GM13976 (cell line): ENCODE measurements around the gene NBPF8.
"Not testable (repeated sequence)": the region's sequence is repeated elsewhere in the genome, so short reads cannot be mapped to it uniquely, and the experiment has no call there.

Source experiments
- DNase-seq: peaks from one replicate; pipeline ENCODE4 v3.0.0; 2012; ENCODE audit warnings: low spot score
- in situ Hi-C: fragments of 300-500 bp; cut with MboI; formaldehyde crosslinking; loops from one replicate; pipeline ENCODE4 v1.12.0; 2022; ENCODE audit warnings: low sequenced_read_pairs, mixed read lengths, inconsistent platforms; ENCODE audit not compliant: unreplicated experiment

Gene NBPF8, protein sequence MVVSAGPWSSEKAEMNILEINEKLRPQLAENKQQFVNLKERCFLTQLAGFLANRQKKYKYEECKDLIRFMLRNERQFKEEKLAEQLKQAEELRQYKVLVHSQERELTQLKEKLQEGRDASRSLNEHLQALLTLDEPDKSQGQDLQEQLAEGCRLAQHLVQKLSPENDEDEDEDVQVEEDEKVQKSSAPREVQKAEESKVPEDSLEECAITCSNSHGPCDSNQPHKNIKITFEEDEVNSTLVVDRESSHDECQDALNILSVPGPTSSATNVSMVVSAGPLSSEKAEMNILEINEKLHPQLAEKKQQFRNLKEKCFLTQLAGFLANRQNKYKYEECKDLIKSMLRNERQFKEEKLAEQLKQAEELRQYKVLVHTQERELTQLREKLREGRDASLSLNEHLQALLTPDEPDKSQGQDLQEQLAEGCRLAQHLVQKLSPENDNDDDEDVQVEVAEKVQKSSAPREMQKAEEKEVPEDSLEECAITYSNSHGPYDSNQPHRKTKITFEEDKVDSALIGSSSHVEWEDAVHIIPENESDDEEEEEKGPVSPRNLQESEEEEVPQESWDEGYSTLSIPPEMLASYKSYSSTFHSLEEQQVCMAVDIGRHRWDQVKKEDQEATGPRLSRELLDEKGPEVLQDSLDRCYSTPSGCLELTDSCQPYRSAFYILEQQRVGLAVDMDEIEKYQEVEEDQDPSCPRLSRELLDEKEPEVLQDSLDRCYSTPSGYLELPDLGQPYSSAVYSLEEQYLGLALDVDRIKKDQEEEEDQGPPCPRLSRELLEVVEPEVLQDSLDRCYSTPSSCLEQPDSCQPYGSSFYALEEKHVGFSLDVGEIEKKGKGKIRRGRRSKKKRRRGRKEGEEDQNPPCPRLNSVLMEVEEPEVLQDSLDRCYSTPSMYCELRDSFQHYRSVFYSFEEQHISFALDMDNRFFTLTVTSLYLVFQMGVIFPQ

GRCh38 chr1:120414911-120415480 is at the start of gene NBPF8:
Gene NBPF8 (plus strand): TSS chr1:120415035. CDS start chr1:120436523, 21,488 bp downstream.
- DNase-seq, result not testable (repeated sequence)

DNA sequence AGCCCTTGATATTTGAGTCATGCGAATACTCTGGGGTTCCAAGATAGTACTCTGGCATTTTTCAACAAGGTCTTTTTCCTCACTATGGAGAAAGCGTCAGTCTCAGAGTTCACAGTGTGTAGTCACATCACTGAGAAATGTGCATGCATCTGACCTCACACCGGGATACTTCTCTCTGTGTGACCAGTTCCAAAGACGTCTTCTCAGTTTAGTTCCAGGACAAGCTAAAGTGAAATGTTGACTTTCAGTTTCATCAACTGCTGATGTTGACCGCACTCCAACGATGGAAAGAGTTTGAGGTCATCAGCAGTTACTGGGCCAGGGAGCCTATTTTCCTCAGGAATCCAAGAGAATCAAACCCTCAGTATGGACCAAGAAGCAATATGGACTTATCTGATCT is 47.1 kb upstream of the NBPF8 start:
- in situ Hi-C loops, DNase-seq: not testable (repeated sequence)

More at GRCh38 chr1:120414911-120415480, at the start of gene NBPF8:
- in situ Hi-C loops, result not testable (repeated sequence)

DNA sequence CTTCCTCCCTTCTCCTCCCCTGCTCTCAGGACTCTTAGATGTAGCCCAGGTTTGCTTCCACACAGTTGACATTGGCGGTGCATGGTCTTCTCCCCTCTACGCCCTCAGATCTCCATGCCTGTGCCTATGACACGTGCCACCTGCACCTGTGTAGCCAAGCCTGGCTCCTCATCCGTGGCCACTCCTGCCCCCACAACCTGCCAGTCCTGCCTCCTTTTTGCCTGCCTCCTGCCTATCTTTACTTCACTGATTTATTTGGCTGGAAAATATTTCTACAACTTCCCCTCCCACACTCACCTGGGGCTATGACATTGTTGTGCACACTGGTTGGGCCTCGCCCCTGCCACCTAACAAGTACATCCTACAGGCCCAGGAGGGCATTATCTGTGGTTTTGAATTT is 28.2 kb upstream of the NBPF8 start:
- in situ Hi-C loops, DNase-seq: not testable (repeated sequence)

GRCh38 chr1:120388597-120389126 is 26.2 kb upstream of the NBPF8 start:
- in situ Hi-C loops, DNase-seq: not testable (repeated sequence)

- in situ Hi-C loops, DNase-seq: not testable (repeated sequence)
Observed at GRCh38 chr1:120391365-120391764, 23.5 kb upstream of the NBPF8 start.

GRCh38 chr1:120393316-120394232 is 21.3 kb upstream of the NBPF8 start:
- DNase-seq, in situ Hi-C loops: not testable (repeated sequence)

DNA sequence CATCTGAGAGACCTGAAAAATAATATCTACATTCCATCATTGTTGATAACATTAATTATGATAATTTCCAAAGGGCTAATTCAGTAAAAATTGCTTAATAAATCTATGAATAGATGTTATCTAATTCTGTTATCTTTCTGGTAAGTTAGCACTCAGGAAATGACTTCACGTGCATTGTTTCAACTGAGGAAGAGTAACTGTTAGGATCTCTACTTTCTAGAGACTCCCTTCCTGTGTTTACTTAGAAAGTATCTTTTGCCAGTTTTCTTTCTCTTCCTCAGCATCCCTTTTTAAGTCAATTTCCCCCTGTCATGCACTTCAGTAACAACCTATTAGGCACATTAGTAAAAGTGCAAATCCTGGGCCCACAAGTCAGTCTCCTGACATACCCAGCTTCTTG is 9.5 kb upstream of the NBPF8 start:
- DNase-seq, in situ Hi-C loops: not testable (repeated sequence)

DNA sequence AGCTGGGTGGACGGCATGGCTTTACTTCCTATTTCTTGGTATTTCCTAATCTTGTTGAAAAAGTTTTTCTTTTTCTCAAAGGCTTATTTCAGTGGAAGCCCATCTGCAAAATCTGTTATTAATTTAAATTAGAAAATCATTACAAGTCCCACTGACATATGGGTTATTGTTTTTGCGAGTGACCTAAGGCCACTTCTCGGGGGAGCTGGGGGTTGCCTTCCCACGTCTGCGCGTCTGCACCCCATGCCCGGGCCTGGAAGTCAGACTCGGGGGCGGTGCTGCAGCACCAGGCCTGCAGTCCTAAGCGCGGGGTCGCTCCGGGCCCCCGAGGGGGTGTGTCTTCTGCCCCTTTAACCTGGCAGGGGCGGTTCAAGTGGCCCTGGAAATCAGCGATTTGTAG is 384 bp upstream of the NBPF8 start:
- in situ Hi-C loops, result not testable (repeated sequence)

DNA sequence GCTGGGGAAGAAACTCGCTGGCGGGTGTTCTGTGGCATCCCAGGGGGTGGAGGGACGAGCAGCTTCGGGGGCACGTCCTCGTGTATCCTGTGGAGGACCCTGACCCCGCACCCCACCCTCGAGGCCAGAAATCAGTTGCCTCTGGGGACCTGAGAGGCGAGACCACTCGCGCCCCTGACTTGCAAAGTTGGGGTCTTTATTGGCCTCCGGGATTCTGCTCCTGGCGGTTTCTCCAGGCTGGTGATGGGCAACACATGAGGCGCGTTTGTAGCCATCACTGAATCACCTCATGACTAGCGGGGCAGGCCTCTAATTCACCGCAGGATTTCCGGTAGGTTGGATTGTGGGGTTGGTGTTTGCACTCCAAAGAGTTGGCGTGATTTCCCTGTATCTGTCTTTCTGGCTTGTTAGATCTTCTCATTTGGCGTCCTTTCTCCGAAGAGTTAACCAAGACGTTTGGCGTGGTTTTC is 692 bp downstream of the NBPF8 start:
- in situ Hi-C loops, DNase-seq: not testable (repeated sequence)

More for the DNA sequence above, 384 bp upstream of the NBPF8 start:
- not testable (repeated sequence) for DNase-seq

- DNase-seq, in situ Hi-C loops: not testable (repeated sequence)
Observed at GRCh38 chr1:120425063-120425462, 10.2 kb downstream of the NBPF8 start.

GRCh38 chr1:120431626-120432025 is 16.8 kb downstream of the NBPF8 start:
- in situ Hi-C loops, DNase-seq: not testable (repeated sequence)

DNA sequence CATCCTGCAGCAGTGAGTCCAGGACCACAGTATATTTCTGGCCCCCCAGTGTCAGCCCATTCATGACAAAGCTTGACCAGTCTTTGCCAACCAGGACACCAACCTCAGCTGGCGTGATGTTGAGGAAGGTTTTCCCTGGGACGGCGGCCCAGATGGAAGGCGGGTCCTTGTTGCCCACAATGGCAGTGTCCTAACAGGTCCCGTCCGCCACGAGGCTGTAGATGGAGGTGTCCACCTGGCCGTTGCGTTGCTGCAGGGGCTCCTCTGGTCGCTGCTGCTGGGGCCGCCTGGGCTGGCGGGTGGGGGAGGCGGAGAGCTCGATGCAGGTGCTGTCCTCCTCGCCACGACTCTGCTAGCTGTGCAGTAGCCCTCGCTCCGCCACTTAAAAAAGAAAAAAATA is 19.0 kb downstream of the NBPF8 start:
- DNase-seq, in situ Hi-C loops: not testable (repeated sequence)

DNA sequence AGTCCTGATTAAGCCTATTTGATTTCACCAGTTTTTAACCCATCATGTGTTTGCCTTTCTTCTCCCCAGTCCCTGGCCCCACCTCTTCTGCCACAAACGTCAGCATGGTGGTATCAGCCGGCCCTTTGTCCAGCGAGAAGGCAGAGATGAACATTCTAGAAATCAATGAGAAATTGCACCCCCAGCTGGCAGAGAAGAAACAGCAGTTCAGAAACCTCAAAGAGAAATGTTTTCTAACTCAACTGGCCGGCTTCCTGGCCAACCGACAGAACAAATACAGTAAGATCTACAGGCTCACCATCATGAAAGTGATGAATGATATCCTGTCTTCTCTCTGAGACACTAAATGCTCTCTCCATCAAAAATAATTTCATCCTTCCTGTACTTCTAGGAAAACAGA is 34.3 kb downstream of the NBPF8 start:
- DNase-seq, in situ Hi-C loops: not testable (repeated sequence)
